GM15510 (cell line): ENCODE data around the gene RPUSD1.
A peak's percentile ranks its signal among the peaks of the same experiment; 100 is the strongest.

ENCODE experiments used
- POLR2A ChIP-seq: IDR thresholded peaks from 3 replicates; pipeline ENCODE4 v1.6.1; 2011; ENCODE audit warnings: borderline replicate concordance; ENCODE audit not compliant: insufficient read length; ENCODE audit errors: extremely low read depth

RPUSD1 gene

DNA sequence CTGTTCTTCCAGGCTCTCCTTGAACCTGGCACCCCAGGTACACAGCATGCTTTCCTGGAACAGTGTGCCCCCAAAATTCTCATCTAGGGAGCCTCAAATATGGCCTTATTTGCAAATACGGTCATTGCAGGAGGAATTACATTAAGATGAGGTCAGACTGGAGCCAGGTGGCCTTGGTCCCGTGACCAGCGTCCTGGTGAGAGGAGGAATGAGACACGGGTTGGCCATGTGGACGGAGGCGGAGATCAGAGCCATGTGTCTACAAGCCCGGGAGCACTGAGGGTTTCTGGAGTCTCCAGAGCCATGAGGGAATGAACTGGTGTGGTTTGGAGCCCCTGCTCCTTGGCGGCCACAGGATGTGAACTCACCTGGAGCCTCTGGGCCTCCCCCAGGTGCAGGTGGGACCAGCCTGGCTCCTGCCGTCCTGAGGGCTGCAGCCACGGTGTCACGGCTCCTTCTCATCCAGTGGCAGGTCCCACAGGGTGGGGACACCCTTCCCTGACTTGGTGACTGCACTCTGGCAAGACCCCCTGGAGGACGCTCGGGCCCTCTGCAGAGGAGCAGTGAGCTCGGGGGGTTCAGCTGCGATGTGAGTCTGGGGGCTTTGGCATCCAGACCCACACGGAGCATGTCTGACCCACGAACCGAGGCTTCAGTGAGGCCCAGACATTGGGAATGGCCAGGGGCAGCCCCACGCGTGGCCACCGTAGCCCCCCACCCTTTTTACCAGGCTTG, 34.2 kb upstream of the RPUSD1 start:
- TF ChIP-seq POLR2A: no peak

DNA sequence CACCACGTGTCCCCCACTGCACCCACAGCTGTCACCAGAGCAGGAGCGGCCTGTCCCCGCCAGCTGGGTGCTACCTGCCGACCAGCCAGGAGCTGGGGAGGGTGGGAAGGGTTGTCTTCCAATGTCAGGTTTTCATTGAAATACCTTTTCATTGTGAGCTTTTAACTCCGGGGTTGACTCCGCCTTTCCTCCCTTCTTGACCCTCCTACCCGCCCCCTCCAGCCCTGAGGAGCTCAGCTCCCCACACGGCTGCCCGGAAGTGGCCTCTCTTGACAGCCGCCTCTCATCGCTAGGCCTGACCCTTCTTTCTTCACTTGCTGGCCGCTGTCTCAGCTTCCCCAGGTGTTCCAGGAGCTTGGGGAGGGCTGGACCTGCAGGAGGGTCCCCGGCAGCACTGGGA, 33.6 kb upstream of the RPUSD1 start:
- TF ChIP-seq POLR2A: no peak

DNA sequence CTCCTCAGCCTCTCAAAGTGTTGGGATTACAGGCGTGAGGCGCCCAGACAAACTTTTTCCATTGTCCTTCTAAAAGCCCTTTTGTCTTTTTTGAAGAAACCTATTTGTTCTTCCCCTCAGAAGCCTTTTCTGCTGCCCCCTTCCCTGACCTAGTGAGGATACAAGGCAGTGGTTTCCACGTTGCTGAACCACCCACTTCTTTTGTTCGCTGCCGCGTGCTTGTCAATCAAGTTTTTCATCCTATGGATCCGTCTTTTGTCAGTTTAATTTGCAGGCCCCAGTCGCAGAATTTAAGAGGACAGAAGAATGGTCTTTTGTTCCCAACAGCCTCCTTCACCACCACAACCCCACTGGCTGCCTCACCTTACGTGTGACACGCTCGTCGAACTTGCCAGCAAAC, 32.6 kb upstream of the RPUSD1 start:
- no peak for TF ChIP-seq POLR2A

DNA sequence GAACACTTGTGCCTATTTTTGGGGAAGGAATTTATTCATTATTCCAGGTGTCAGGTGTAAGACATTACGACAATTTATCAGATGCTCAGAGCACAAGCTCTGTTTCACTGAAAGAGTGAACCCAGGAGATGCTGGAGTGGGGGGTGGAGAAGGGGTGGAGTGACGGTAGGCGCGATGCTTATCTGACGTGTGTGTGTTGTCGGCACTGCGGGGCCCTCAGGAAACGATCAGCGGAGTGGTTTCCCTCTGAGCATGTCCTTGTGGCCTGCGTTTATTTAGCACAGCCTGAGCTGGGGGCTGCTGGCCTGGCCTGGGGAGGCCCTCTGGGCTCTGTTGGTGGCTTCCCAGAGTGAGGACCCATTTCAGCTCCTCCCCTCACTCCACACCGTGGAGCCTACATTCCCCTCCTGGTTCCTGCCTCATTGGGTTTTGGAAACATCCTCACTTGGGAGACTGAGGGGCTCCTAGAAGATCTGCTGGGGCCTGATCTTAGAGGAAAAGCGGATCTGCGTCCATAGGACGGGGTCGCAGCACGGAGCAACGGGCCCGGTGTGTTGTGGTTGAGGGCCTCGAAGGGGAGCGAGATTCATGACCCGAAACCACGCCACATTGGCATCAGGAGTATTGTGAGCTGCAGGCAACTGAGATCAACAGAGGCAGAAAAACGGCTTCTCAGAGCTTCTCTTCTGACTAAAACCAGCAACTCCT, 31.3 kb upstream of the RPUSD1 start:
- TF ChIP-seq POLR2A: no peak

DNA sequence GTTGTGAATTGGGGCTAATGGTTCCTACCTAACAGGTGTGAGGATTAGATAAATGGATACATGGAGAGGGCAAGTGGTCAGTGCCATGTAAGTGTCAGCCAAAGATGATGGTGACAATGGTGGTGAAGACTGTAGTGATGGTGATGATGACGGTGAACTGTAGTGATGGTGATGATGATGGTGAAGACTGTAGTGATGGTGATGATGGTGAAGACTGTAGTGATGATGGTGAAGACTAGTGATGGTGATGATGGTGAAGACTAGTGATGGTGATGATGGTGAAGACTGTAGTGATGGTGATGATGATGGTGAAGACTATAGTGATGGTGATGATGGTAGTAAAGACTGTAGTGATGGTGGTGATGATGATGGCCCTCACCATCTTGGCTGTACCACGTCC, 30.4 kb upstream of the RPUSD1 start:
- no peak for TF ChIP-seq POLR2A

DNA sequence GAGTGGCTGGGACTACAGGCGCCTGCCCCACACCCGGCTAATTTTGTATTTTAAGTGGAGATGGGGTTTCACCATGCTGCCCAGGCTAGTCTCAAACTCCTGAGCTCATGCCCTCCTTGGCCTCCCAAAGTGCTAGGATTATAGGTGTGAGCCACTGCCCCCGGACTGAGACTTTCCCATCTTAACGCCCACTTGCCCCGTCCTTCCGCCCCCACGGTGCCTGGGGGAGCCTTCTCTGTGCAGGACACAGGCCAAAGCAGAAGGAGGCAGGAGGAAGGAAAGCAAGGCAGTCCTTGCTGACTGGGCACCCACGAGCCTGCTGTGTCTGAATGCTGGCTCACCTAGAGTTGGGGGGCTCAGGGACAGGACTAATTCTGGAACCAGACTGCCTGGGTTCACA, 30.0 kb upstream of the RPUSD1 start:
- TF ChIP-seq POLR2A: no peak

DNA sequence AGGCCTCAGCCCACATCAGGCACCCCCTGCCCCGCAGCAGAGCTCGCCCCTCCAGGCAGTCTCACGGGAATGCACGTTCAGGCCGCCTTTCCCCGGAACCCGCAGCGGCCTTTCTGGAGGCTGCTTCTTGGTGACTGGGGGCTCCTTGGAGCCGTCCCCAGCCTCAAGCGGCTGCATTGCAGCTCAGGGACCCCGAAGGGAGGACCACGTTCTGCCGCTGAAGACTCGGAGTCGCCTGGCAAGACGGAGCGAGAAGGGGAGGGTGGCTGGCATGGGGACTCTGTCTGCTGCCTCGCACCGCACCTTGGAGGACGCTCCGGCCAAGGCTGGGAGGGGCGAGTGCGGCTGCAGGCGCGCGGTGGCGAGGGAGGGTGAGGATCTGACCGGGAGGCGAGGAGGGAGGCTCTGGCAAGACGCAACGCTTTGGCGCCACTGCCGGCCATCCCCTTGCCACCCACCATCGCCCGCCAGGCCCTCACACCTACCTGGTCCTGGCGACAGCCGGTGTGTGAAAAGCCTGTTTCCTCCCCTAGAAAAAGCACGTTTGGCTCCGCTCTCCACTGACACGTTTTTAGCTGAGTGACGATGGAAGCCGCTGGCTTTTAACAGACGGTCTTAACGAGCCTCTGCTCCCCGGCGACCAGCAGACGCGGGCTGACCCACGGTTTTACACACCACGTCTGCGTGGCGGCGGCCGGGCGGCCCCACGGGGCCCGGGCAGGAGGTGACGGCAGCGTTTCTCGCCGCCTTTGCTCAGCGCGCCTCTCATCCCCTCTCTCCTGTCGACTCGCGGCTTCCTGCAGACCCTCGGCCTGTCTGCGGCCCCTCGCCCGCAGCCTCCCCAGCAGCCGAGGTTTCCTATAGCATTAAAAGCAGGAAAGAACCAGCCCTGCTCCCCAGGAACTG, 29.1 kb upstream of the RPUSD1 start:
- no peak for TF ChIP-seq POLR2A

DNA sequence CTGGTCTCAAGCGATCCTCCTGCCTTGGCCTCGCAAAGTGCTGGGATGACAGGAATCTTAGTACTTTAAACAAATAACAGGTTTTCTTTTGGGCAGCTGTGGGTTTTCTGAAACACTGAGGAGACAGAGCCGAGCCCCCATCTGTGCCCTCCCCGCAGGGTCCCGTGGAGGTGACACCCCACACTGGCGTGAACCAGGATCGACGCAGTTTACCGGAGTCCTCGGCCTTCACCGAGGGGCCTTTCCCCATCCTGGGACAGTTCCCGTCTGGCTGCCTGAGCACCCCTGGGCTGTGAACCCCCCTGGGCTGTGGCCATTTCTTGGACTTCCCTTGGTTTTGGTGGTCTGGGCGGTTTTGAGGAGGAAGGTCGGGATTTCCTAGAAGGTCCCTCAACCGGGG, 27.7 kb upstream of the RPUSD1 start:
- no peak for TF ChIP-seq POLR2A

DNA sequence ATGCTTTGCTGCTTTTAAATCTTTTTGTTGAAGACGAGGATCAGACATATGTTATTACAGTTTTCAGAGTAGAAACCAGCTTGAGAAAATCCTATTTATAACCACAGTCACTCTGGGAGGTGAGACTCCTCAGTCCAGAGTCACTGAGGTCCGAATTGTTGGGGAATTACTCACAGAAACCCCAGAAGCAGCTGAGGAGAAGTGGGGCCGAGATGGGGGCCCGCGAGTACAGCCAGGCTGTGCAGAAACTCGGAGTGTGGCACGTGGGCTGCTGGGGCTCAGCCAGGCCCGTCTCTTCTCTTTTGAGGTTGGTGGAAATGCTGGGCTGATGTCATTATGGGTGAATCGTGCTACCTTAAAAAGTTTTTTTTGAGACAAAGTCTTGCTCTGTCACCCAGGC, 26.8 kb upstream of the RPUSD1 start:
- TF ChIP-seq POLR2A: no peak

DNA sequence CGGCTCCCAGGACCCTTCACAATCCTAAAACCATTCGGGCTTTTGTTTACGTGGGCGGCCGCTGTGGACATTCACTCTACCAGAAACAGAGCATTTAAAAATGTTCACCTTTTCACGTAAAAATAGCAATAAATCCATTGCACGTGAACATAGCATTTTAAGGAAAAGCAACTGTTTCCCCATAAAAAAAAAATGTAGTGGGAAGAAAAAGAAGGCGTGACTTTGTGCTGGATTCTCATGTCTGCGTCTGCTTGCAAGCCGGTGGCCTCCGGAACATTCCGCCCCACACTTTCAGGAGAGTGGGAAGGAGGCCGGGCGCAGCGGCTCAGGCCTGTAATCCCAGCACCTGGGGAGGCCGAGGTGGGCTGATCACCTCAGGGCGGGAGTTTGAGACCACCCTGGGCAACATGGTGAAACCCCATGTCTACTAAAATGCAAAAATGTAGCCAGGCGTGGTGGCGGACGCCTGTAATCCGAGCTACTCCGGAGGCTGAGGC, 25.8 kb upstream of the RPUSD1 start:
- TF ChIP-seq POLR2A: no peak

DNA sequence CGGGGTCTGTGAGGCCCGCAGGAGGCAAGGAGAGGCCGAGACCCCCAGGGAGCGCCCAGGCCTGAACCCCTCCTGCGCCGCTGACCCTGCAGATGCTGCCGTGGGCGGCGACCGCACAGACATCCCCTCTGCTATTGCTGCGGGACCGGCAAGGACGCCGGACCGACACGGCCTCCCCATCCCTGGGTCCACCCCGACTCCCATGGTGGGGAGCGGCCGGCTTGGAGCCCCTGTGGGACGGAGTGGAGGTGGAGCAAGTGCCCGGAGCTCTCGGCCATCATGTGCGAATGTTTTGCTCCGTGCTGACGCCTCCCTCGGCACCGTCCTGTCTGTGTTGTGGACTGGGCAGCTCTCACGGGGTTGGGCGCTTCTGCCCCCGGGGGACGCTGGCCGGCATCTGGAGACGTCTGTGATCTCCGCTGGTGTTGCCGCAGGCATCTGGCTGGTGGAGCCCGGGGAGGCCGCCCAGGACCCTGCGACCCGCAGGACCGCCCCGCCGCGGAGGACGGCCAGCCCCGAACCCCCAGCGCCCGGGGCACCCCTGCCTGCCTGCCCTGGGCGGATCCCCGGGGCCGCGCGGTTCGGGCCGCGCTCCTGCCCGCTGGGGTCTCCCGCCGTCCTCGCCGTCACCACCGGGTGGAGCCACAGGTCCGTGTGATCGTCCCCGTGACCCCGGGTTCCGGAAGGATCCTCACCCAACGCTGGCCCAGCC, 25.2 kb upstream of the RPUSD1 start:
- TF ChIP-seq POLR2A: no peak

DNA sequence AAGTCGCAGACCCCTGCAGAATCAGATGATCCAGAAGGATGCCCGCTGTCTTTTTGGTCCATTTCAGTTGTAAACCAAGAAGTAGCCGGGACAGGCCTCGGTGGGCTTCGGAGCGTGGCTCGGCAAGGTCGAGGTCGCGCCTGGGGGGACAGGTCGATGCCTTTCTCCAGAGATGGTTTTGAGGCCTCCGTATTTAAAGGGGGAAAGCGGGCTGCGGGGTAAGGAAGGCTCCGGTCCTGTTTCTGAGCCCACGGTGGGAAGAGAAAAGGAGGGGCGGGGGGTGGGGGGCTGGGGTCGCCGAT, 19.9 kb upstream of the RPUSD1 start:
- no peak for TF ChIP-seq POLR2A

DNA sequence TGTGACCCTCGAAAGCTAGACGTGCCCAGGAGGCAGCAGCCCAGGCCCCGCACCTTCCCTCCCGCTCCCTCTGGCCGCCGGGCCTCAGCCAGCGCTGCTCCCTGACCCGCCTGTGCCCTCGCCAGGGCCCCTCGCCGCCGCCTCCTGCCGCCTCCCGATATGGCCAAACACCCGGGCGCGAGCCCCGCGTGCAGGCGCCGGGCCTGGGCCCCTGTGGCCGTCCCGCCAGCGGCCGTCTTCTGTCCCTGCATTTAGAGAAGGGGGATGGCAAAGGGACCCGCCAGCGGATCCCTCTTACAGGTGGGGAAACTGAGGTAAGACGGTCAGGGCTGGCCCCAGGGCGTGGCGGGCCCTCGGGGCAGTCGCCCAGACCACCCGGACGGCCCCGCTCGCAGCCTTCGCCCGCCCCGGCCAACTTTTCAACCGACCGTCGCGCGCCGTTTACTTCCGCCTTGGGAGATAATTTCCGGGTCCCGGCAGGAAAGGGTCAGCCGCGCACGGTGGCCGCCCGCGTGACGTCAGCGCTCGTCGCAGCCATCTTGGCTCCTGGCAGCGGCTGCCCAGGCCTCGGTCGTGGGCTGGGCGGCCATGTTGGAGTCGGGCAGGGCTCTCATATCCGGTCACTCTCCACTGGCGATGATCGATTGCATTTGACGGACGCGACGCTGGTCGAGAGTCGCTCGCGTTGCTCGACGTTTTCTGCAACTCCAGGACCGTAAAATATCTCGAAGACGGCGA, 19.3 kb upstream of the RPUSD1 start:
- TF ChIP-seq POLR2A: peak; percentile 81

DNA sequence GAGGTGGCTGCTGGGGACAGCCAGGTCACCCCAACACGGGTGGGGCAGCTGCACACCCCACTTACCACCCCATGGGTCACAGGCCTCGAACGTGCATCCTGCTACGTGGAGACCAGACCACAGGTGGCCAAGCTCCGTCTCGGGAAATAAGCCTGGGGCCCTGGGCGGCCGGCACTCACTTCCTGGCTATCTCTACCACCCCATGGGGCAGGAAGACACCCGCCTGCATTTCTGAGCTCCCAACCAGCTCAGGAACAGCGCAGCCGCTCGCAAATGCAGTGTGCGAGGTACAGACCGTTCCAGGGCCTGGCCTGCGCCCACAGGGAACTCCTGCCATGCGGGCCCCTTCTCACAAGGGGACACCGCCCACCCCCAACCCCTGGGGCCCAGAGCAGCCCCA, 17.3 kb upstream of the RPUSD1 start:
- no peak for TF ChIP-seq POLR2A
